ENCODE data around the gene RAB8A.
"Not testable (repeated sequence)": the region's sequence is repeated elsewhere in the genome, so short reads cannot be mapped to it uniquely, and the experiment has no call there.

The RAB8A gene

GRCh38 chr19:16078759-16079707 is 32.7 kb upstream of the RAB8A start:
- DNase-seq (ENCODE audit: low read depth), result peak; percentile 32

GRCh38 chr19:16084067-16084685 is 27.5 kb upstream of the RAB8A start:
- DNase-seq (ENCODE audit: low read depth), result no peak

- no peak for DNase-seq (ENCODE audit: low read depth)
Observed at GRCh38 chr19:16085115-16085514, 26.6 kb upstream of the RAB8A start.

GRCh38 chr19:16087404-16087803 is 24.3 kb upstream of the RAB8A start:
- DNase-seq (ENCODE audit: low read depth), result not testable (repeated sequence)

- no peak for DNase-seq (ENCODE audit: low read depth)
Observed at GRCh38 chr19:16087940-16088339, 23.7 kb upstream of the RAB8A start.

- DNase-seq (ENCODE audit: low read depth), result no peak
Observed at GRCh38 chr19:16088351-16089009, 23.2 kb upstream of the RAB8A start.

GRCh38 chr19:16089010-16089846 is 22.5 kb upstream of the RAB8A start:
- DNase-seq (ENCODE audit: low read depth), result no peak

- DNase-seq (ENCODE audit: low read depth), result no peak
Observed at GRCh38 chr19:16091546-16092475, 19.9 kb upstream of the RAB8A start.

GRCh38 chr19:16094360-16095070 is 17.2 kb upstream of the RAB8A start:
- DNase-seq (ENCODE audit: low read depth), result no peak

- DNase-seq (ENCODE audit: low read depth), result no peak
Observed at GRCh38 chr19:16095071-16095571, 16.6 kb upstream of the RAB8A start.

GRCh38 chr19:16096280-16096855 is 15.3 kb upstream of the RAB8A start:
- no peak for DNase-seq (ENCODE audit: low read depth)

- no peak for DNase-seq (ENCODE audit: low read depth)
Observed at GRCh38 chr19:16098416-16098768, 13.3 kb upstream of the RAB8A start.

GRCh38 chr19:16098821-16099220 is 12.9 kb upstream of the RAB8A start:
- DNase-seq (ENCODE audit: low read depth), result no peak

GRCh38 chr19:16099314-16099965 is 12.2 kb upstream of the RAB8A start:
- DNase-seq (ENCODE audit: low read depth), result not testable (repeated sequence)

- no peak for DNase-seq (ENCODE audit: low read depth)
Observed at GRCh38 chr19:16100524-16100923, 11.2 kb upstream of the RAB8A start.

GRCh38 chr19:16104722-16105121 is 7.0 kb upstream of the RAB8A start:
- DNase-seq (ENCODE audit: low read depth), result no peak

GRCh38 chr19:16106121-16106520 is 5.6 kb upstream of the RAB8A start:
- no peak for DNase-seq (ENCODE audit: low read depth)

GRCh38 chr19:16111909-16112752 is 442 bp downstream of the RAB8A start:
- no peak for DNase-seq (ENCODE audit: low read depth)
